ENCODE results near the gene NQO2.
A peak's percentile ranks its signal among the peaks of the same experiment; 100 is the strongest.

NQO2 gene, protein sequence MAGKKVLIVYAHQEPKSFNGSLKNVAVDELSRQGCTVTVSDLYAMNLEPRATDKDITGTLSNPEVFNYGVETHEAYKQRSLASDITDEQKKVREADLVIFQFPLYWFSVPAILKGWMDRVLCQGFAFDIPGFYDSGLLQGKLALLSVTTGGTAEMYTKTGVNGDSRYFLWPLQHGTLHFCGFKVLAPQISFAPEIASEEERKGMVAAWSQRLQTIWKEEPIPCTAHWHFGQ

DNA sequence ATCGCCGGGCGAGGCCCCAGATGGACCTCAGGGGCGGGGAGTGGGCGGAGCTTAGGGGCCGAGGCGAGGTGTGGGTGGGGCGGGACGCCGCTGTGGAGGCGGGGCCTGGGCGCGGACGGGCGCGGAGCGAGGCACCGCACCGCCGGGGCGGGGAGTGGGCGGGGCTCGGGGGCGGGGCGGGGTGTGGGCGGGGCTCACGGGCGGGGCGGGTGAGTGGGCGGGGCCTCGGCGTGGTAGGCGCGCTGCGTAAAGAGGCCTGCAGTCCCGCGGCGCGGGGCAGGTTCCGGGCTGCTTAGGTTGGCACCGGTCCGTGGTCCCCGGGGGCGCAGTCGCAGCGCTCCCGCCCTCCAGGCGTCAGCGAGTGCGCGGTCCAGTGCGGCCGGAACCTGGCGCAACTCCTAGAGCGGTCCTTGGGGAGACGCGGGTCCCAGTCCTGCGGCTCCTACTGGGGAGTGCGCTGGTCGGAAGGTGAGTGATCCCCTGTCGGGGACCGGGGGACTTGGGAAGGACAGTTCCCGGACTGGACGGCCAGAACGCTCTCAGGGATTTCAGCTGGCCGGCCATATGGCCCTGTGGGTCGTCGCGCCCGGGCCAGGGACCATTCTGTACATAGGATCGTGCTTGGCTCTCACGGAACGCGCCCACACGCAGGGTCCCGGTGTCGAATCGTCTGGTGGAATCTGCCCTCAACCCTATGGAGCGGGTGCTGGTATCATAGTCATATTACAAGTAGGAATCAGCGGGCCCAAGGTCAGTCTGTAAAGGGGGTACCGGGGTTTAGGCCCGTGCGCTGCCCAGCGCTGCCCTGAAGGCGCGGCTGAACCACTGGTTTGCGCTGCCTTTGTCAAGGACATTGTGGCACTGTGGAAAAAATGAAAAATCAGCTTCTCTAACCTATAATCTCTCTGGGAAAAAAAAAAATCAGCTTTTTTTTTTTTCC, at the start of gene NQO2:
Gene NQO2 (plus strand): TSS at position 277 of the 940 bp plus-strand sequence. CDS start 6,659 bp downstream, outside the sequence.
- DNase-seq, result peak; percentile 96

DNA sequence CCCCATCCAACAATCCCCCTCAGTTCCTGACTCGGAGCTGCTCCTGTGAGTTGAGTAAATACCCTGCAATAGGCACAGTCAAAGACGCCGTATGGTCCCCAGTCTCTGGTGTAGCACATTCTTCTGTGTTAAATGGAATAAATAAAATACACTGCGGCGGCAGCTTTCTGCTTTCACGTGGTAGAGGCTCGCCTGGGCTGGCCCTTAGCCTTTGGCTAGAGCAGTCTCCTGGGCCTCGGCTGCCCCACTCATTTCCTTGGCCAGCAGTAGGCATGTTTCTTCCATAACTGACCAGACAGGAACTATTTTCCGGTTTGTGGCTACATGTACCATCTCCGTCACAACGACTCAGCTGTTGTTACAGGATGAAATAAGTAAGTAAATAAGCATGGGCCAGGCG, 49.0 kb upstream of the NQO2 start:
- DNase-seq, result peak; percentile 39

DNA sequence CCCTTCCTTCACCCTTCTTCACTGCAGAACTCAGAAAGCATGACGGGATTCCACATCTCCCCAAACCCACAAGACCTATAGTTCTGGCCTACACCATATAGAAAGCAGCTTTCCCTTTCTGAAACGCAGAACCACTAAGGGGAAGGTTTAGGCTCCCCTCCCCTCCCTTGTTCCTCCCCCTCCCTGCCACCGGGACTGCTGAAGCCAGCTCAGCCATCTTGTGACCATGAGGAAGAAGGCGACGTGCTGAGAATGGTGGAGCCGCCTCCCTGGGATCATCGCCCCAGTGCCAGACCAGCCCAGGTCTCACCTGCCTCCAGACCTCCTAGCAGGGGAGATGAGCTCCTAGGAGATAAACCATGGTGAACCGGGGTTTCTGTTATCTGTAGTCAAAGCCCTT, 48.0 kb upstream of the NQO2 start:
- DNase-seq, result peak; percentile 42

DNA sequence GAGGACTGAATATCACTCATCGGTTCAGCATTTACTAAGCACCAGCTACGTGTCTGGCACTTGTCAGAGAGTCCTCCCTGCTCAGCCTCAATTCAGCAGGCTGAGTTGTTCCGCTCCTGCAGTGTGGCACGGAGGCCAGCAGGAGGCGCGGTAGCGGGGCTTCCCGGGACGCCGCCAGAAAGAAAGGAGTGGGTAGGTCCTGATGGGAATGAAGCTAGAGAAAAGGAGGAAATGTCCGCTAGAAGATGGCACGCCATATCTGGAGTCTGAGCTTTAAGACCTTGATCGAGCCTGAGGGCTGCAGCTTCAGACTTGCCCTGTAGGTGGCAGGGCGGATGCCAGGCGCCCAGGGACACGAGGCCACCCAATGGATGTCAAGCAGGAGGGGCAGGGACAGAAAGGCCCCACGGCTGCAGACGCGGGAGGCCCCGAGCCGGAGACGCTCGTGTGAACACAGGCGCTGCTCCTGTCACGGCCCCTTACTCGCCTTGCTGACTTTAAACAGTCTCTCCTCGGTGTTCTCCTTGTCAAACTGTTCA, 47.1 kb upstream of the NQO2 start:
- DNase-seq, result peak; percentile 81

DNA sequence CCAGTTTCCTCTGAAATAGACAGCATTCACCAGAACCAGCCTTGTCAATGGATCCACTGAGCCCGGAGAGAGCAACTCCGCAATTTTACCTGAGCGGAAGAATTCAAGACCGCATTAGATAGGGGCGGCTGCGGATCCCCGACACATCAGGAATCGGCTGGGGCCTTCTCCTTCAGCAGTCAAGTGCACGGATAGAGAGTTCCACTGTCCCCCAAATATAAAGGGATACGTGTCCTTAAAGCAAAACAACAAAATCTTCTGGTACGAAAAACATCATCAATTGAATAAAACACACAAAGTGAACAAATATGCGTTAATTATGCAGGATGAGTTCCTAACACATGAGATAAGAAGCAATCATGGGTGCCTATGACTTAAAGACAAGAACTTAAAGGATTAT, 46.6 kb upstream of the NQO2 start:
- DNase-seq, result no peak

DNA sequence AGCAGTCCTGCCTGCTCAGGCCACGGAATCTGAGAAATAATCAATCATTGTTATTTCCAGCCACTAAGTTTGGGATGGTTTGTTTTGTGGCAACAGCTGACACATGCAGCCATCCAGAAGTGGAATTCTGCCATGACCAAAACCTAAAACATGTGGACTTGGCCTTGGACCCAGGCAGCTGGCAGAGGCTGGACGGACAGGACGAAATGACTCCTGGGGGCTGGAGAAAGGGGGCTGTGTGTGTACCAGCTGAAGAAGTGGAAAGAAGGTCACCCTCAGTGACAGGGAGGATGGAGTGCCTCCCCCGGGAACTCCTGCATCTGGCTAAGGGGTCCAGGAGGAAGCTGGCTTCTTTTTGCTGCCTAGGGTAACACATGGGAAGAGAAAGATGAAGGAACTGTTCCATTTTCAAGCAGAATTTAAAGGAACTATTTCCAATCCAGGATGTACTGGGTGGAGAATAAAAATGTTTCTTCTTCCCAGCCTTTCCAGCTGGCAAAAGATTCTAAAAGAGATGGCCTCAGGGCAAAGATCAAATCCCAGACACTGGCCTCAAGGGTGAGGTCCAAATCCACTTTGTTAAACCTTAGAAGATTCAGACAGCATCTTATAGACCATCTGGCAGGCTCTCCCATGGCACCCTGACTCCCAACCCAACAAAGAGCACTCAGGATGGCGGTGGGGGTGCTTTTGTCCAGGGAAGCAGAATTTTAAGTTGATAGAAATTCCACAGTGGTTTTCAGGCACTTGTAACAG, 42.6 kb upstream of the NQO2 start:
- peak; percentile 33 for DNase-seq

DNA sequence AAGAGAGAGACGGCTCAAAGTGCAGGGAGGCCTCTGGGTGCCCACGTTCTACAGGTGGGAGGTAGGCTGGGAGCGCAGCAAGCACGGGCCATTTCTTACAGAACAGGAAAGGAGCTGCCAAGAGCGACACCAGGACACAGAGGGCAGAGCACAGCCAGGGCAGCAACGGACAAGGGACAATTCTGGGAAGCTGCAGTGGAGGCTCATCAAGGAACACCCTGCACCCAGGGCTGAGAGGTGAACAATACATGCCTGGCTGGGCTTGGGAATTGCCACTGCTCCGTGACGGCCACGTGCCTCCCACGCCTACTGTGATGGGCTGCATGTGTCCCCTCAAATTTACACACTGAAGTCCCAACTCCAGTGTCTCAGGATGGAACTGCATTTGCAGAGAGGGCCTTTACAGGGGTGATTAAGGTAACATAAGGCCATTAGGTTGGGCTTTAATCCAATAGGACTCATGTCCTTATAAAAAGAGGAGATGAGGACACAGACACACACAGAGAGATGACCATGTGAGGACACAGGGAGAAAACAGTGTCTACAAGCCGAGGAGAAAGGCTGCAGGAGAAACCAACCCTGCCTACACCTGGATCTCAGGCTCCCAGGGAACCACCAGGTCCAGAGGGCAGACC, 41.9 kb upstream of the NQO2 start:
- peak; percentile 39 for DNase-seq

DNA sequence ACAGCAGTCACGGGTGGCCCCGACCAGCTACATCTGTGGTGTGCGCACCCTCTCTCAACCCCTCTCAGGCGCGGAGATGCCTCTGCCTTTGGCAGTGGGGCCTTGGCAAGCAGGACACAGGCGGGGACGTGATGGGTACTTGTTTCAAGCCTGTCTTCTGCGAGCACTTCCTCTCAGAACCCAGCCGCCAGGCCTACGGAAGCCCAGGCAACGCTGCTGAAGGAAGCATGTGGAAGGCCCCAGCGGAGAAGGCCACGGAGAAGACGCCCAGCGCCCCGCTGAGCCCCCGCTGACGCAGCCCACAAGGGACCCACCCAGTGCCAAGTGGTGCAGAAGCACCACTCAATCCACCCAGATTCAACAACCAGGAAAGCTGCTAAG, 41.4 kb upstream of the NQO2 start:
- DNase-seq, result peak; percentile 49

DNA sequence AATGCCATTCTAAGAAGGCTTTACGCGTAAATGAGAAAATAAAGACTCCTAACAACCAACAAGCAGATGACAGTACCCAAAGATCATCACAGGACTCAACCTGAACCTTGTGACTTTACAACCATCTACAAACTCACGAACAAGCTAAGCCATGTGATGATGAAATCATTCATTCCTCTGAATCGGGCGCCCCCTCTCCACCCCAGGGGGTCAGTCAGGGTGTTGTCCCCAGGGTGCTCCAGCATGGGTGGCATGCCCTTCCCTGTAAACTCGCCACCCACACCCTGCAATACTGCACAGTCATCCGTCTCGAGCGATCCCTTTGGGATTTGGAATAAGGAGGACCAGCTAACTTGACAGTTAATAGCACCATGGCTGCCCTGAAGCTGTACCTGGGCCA, 40.9 kb upstream of the NQO2 start:
- DNase-seq, result no peak

DNA sequence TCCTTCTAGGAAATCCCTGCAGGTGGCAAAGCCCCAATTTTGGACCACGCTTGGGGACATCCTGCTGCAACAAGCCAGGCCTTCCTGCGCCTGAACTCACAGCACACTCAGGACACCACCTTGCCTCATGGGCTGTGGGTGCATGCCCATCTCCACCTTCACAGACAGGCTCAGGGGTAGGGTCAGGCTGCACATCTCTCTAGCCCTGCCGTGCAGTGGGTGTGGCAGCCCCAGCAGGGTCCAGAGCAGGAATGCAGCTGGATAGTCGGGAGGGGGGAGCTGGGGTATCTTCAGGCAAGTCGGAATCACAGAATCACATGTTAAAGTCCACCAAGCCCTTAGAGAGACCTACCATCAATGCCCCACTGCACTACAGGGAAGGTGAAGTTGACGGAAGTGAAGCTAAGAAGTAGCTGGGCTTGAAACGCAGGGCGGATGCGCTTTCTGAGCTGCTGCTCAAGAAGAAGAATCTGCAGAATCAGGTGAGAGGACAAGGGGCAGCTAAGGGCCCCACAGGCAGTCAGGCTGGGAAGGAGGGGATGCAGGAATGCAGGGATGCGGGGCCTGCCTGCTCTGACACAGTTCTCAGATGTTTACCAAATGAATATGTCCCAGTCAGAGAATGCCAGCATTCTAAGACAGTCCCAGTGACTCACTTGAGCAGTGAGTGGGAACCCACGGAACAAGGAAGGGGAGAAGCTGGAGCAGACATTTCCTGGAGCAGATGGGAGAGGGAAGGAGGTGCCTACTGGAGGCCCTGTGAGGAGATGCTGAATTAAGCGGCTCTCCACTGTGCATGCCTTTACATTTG, 39.6 kb upstream of the NQO2 start:
- DNase-seq, result peak; percentile 45

DNA sequence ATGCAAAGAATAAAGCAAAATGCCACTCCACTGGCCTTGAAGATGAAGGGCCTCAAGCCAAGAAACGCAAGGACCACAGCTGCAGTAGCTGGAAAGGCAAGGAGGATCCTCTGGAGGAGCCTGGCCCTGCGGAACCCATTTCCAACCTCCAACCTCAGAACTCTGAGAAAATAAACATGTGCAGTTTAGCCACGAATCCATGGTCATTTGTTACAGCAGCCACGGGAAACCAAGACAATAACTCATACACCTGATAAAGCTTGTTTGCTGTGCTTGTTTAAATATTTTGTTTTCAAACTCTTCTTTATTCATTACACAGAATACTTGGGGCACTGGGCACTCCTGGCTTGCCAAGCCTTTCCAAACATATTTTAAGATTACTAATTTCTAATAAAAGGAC, 38.8 kb upstream of the NQO2 start:
- peak; percentile 18 for DNase-seq

DNA sequence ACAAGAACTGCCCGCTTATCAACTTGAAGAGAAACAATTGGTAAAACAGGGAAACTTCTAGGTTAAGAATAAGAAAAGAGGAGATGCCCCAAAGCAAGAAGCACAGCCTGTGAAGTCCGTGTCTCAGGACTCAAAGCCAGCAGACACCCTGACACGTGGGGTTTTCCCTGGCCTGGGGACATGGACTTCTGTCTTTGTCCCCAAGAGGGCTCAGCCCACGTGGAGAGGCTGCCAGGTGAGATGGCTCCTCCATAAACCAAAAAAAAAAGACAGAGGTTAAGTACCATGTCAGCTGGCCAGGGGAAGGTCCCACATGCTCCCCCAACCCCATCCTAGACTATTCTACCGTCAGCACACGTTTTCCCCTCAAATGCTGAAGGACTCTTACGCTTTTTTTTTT, 38.2 kb upstream of the NQO2 start:
- DNase-seq, result peak; percentile 20

DNA sequence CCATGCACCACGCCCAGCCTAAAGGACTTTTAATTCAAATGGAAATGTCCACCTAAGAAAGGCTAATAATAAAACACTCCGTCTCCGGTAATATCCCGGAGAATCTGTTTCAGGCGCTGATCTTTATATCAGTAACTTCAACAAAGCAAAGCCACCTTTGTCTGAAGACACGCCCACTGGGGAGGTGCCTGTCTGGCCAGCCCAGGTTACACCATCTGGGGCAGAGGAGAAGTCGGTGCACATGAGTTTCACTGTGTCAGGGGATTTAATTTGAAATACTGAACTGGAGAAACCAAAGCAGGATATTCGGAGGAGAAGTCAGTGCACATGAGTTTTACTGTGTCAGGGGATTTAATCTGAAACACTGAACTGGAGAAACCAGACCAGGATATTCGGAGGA, 37.7 kb upstream of the NQO2 start:
- peak; percentile 40 for DNase-seq

DNA sequence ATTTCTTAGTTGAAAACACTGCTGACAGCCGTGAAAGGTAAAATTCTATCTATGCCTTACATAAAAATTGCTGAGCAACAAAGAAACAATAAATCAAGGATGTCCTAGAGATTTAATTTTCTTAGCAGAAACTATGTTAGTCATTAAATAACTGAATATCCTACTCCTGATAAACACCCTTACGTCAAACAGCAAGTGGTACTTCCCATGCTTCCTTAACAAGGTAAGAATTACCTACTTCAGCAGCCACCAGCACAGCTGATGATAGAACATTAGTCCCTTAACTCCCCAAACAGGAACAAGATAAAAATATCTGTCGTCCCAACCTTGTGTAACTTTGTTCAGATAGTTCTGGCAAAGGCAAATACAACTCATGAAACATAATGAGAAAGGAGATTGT, 37.1 kb upstream of the NQO2 start:
- no peak for DNase-seq

DNA sequence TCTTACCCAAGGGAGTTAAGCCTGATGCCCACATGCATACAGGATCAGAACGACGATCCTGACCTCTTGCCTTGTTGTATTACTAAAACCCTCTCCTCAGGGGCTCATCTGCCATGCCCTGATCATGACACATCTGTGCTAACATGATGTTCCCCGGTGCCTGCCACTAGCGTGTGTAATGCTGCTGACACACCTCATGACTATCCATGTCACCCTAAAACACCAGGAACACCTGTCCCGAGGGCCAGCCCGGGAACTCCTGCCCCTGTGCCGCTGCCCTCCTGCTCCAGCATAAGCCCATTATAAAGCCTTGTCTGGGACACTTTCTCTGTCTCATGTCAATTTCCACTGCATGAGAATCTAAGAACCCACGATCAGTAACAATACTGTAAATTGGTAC, 35.9 kb upstream of the NQO2 start:
- DNase-seq, result peak; percentile 10

DNA sequence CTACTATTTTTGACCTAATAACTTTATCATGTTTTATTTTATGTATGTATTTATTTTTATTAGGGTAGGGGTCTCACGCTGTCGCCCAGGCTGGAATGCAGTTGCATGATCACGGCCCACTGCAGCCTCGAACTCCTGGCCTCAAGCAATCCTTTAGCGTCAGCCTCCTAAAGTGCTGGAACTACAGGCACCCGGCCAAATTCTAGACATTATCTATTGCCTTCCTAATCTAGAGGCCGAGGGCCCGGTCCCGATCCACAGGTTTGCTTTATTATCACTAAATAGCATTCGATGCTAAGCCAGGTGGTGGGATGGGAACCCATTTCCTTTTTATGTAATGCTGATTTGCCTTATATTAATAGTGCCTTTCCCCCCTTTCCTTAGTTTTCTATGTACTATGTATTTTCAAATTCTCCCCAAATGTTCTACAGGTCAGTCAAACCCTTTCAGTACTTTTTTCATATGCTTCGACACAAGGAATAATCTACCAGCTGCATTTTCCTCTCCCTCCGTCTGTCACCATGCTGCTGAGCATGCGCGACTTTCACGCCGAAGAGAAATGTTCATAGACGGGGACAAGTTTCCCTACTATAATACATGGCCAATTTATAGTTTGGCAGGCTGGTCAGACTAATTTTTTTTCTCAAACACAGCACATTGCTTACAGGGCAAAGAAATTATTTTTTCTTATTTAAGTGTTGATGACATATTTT, 34.7 kb upstream of the NQO2 start:
- peak; percentile 23 for DNase-seq

DNA sequence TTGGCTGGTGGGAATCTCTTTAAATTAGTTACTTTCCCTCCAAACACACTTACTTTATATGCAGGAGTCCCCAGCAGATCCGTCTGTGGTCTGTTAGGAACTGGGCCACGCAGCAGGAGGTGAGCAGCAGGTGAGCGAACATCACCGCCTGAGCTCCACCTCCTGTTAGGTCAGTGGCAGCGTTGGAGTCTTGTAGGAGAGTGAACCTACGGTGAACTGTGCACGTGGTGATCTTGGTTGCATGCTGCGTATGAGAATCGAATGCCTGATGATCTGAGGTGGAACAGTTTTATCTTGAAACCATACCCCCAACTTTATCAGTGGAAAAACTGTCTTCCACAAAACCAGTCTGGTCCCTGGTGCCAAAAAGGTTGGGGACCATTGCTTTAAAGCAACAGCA, 33.3 kb upstream of the NQO2 start:
- peak; percentile 34 for DNase-seq

DNA sequence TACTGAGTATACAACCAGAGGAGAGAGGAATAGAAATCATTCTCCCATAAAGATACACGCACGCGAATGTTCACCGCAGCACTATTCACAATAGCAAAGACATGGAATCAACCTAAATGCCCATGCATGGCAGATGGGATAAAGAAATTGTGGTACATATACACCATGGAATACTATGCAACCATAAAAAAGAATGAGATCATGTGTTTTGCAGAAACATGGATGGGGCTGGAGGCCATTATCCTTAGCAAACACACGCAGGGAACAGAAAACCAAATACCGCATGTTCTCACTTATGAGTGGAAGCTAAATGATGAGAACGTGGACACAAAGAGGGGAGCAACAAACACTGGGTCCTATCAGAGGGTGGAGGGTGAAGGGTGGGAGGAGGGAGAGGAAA, 31.8 kb upstream of the NQO2 start:
- DNase-seq, result no peak

DNA sequence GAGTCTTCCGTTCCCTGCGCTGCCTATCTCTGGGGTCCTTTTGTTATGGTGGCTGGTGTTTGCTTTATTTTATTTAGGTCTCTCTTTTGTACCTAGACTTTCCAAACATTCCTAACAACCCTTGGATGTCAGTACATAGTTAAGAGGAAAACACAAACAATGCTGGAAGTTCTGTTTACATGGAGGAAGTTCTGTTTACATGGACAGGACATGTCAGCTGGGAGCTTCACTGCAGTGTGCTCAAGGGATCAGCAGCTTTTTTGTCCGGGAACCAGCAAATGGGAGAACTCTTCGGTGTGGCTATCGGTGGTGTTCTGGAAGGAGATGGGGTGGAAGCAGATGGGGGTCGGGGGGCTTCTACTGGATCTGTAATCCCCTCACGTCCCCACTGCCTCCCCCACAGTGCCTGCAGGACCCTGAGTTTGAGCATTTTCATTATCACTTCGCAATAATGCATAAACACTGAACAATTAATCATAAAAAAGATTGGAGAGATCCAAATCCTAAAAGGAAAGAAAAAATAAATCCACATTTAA, 31.0 kb upstream of the NQO2 start:
- DNase-seq, result peak; percentile 13

DNA sequence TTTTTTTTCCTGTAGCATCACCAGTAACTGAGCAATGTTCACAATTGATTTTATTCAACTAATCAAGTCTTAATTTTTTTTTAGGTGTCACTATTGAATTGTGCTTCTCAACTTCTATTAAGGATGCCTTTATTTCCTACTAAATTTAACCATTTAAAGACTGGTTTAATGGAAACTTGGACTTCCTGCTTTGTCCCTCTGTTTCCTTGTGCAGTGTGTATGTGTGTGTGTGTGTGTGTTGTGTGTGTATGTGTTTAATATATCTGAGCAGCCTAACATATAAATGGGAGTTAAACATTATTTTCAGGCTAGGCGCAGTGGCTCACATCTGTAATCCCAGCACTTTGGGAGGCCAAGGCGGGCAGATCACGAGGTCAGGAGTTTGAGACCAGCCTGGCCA, 30.1 kb upstream of the NQO2 start:
- DNase-seq, result peak; percentile 18

Measured in activated CD8-positive, alpha-beta memory T cell treated with anti-CD3 and anti-CD28 coated beads, Interleukin-2, amount 50 U/mL, for 48 hours (primary cell).